Activated CD4-positive, CD25-positive, alpha-beta regulatory T cell treated with anti-CD3 and anti-CD28 coated beads, Interleukin-2, amount 50 U/mL, for 72 hours (primary cell): Measurements from ENCODE around the gene TOP2A.
"Not testable (repeated sequence)": the region's sequence is repeated elsewhere in the genome, so short reads cannot be mapped to it uniquely, and the experiment has no call there.

Experiments
- DNase-seq: peaks from one replicate; pipeline ENCODE4 v3.0.0; 2021

Gene TOP2A

DNA sequence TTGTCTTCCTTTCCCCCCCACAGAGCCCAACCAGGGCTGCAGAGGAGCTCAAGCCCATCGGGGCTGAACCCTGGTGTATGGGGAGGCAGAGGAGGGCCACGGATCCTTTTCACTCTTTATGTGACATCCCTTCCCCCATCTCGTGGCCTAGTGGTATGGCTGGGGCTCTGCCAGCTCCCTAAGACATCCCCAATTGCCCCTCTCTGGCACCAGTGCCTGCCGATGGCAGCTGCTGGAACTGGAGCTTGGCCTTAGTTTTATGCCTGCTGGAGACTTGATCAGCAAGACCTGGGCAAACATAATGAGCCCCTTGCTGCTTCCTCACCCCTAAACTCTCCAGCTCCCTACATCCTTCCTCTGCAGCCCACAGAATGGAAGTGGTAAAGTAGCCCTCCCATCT, 8.0 kb upstream of the TOP2A start:
- DNase-seq: no peak

DNA sequence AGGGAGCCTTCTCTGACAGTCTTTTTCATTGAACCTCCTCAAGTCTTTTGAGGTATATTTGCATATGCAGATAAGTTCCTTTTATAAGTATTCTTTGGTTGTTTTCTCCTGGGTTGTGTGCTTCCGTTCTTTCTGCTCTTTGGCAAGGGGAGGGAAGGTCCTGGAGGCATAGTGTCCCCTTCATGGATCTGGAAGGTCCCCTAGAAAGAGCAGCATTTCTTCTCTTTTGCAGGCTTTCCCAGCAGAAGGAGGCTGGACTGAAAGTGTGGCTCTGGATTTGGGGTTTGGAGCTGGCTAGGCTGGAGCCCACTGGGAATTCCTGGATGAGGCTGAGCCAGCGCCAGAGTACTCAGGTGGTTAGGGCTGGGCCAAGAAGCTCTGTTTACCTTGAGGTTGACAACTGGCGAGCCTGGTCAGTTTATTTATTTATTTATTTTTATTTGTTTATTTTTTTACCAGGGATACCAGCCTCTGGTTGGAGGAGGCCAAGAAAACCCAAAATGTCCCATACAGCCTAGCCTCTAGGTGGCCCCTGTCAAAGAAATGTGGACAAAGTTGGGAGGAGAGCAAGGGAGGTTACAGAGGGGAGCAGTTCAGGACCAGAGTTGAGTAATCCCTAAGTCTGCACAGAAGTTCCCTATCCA, 5.4 kb upstream of the TOP2A start:
- DNase-seq: no peak

DNA sequence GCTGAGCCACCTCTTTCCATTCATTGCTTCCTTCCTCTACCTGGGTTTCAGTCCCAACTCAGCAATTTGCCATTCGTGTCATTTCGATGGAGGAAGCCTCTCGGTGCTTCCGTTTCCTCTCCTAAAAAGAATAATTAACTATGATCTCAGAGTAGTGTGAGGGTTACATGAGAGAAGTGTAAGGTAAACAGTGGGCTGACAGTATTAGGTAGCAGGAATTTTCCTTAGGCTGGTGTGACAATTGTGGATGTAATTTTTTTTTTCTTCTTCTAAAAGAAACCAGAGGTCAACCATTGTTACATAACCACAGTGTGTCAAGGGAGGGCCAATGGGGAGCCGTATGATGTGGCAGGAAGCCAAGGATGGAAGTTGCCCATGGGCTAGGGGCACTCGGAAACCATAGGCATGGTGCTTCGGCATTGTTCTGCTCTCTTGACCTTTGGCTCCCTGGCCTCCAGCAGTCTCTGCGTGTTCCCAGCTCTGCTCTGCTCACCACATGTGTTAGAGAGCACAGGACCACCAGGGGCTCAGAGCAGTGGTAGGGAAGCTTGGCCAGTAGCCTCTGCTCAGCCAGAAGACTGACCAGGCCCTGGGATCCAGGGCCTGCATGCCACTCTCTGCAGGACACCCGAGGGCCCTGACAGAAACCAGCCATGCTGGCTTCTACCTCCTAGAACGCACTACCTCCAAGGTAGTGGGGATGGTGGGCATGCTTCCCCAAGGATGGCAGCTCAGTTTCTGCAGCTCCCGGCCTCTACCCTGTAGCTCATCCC, 2.0 kb upstream of the TOP2A start:
- DNase-seq: no peak

DNA sequence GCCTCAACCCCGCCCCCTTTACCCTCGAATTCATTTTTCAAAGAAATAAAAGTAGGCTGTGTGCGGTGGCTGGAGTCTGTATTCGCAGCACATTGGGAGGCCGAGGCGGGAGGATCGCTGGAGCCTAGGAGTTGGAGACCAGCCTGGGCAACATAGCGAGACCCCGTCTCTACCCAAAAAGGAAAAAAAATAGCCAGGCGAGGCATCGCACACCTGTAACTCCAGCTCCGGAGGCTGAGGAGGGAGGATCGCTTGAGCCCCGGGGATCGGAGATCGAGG, 671 bp upstream of the TOP2A start:
- DNase-seq: peak; percentile 38

DNA sequence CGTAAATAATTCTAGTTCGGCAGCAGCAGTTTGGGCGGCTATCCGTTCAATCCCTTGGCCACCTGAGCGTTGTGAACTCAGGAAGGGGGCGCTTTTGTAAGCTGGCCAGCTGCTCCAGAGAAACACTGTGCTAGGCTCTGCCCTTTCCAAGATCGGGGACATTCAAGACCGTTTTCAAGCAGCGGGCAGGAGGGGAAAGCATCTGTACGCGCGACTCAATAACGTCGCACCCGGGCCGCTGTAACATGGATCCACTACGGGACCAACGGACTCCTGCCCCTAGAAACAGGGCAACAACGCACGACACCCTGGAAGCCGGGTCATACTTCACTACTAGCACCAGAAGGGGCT, 463 bp downstream of the TOP2A start:
- DNase-seq: no peak

DNA sequence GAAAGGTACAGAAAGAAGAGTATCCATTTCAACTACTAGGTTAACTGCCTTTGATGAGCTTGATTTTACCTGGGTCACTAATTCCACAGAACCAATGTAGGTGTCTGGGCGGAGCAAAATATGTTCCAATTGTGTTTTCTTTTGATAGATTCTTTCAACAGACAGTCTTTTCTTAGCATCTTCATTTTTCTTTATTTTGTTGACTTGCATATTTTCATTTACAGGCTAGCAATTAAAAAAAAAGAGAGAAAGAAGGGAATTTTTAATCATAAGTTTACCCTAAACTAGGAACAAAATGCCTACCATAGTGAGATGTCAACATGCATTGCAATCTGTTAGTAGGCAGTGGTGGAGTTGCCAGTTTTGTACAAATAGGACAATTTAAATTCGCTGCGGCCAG, 1.0 kb downstream of the TOP2A start:
- no peak for DNase-seq

DNA sequence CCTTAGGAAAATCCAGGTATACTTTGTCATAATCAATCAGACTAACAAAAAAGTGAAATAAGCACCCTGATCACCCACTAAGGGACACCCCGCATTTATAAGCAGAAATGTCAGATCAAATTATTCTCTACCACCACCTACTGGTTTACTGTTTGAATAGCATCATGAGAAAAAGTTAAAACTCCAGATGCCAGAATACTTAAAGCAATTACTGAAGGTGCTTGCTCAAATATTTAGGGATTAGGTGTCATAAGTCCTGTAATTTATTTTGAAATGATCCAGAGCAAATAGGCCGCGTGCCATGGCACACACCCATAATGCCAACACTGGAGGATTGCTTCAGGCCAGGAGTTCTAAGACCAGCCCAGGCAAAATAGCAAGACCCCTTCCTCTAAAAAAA, 2.3 kb downstream of the TOP2A start:
- DNase-seq: no peak

DNA sequence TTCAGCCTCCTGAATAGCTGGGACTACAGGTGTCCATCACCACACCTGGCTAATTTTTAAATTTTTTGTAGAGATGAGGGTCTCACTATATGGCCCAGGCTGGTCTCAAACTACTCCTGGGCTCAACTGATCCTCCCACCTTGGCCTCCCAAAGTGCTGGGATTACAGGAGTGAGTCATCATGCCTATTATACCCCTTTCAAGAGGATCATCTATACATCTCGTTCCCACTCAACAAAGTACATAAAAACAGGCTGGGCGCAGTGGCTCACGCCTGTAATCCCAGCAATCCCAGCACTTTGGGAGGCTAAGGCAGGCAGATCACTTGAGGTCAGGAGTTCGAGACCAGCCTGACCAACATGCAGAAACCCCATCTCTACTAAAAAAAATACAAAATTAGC, 3.4 kb downstream of the TOP2A start:
- not testable (repeated sequence) for DNase-seq

DNA sequence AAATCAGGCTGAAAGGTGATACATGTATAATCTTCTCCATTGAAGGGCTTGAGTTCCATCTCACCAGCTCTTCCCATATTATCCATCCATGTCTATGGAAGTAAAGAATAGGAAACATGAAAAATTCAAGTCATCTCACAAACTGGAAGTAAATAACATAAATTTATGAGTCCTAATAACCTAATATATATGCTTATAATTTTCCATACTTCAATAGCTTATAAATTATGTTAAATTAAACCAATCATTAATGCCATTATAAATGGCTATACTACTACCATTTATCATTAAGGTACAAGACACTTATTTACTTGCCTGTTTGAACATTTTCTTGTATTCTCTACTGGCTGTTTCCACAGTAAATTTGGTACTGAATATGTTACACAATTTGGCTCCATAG, 4.8 kb downstream of the TOP2A start:
- no peak for DNase-seq

DNA sequence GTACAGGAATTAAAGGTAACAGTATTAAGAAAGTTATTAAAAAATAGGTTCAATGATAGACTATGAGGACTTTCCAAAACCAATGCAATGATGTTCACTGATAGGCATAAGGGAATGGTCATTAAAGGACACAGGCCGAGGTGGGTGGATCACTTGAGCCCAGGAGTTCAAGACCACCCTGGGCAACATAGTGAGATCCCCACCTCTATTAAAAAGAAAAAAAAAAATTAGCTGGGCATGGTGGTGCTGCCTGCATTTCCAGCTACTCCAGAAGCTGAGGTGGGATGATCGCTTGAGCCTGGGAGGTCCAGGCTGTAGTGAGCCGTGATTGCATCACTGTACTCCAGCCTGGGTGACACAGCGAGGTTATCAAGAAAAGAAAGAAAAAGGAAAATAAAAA, 5.9 kb downstream of the TOP2A start:
- DNase-seq: no peak

DNA sequence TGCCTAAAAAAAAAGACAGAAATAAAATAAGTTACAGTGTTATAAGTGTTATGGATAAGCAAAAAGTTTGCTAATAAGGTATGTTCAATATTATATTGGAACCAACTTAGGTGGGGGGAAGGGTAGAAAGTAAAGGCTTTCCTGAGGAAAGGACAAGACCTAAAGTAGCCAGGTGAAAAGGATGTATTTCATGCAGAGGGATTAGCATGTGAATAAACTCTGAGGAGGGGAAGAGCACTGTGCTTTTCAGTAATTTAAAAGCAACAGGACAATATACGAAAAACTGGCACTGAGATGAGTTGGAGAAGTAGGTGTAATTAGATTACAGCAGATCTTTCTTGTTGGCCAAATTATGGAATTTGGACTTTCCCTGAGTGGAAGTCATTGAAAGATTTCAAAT, 7.6 kb downstream of the TOP2A start:
- no peak for DNase-seq

DNA sequence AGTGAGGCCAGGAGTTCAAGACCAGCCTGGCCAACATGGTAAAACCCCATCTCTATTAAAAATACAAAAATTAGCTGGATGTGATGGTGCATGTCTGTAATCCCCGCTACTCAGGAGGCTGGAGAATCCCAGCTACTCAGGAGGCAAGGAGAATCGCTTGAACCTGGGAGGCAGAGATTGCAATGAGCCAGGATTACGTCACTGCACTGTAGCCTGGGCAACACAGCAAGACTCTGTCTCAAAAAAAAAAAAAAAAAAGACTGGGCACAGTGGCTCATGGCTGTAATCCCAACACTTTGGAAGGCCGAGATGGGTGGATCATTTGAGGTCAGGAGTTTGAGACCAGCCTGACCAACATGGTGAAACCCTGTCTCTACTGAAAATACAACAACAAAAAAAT, 8.2 kb downstream of the TOP2A start:
- DNase-seq: not testable (repeated sequence)

DNA sequence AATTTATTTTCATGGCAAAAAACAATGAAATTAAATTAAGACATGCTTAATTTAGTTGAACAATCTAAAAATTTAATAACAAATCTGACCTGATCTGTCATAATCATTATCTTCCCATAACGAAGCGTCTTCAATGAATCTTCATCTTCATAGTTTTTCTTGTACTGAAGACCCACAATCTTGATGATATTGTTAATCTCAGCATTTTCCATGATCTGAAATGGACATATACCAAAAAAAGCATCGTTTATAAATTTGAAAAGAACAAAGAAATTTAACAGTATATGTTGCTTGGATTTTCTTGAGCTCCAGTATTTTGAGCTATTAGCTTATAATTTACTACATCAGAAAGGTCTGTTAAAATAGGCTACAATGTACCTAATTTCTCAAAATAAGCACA, 10.2 kb downstream of the TOP2A start:
- DNase-seq: no peak

DNA sequence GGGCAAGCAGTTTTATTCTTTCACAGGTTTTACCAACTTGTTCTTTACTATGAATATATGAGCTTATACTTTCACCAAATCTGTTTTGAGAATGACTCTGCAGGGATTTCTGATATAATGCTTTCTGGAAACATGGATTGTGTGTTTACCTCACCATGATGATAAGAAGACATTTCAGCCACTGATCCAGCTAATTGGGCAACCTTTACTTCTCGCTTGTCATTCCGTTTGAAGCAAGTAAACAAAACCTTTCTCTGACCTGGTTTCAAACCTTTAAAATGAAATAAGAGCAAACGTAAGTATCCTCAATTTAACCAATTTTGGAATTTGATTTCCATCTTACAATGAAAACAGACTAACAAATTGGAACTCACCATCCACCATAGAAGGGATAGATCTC, 13.7 kb downstream of the TOP2A start:
- no peak for DNase-seq

DNA sequence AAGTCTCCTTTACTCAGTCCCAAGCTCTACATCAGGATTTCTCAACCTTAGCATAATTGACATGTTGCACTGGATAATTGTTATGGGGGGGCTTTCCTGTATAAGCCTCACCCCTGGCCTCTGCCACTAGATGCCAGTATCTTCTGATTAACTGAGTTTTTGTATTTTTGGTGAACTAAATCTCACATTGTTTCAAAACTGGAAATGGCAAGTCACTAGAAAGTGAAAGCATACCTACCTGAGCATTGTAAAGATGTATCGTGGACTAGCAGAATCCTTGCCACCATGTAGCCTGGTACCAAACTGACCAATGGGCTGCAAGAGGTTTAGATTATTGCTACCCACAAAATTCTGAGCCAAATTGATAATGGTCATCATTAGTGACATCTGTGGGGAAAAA, 15.0 kb downstream of the TOP2A start:
- DNase-seq: no peak

DNA sequence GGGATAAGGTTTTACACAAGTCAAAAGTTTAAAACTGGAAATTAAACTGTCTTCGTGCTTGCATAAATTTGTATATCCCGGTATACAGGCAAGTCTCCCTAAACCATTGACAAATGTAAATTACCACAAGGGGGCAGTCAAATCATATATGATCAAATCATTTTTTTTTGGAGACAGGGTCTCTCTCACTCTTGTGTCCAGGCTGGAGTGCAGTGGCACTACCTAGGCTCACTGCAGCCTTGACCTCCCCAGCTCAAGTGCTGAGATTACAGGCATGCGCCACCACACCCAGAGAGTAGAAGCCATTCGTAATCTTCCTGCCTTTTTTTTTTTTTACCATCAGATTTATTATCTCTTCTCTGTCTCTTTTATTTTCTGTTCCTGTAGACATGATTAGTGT, 18.5 kb downstream of the TOP2A start:
- DNase-seq: no peak

DNA sequence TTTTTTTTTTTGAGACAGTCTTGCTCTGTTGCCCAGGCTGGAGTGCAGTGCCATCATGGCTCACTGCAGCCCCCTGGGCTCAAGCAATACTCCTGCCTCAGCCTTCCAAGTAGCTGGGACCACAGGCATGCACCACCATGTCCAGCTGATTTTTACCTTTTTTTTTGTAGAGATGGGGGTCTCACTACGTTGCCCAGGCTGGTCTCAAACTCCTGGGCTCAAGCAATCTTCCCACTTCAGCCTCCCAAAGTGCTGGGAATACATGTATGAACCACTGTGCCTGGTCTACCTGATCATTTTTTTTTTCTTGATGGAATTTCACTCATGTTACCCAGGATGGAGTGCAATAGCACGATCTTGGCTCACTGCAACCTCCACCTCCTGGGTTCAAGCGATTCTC, 31.1 kb downstream of the TOP2A start:
- DNase-seq: not testable (repeated sequence)

DNA sequence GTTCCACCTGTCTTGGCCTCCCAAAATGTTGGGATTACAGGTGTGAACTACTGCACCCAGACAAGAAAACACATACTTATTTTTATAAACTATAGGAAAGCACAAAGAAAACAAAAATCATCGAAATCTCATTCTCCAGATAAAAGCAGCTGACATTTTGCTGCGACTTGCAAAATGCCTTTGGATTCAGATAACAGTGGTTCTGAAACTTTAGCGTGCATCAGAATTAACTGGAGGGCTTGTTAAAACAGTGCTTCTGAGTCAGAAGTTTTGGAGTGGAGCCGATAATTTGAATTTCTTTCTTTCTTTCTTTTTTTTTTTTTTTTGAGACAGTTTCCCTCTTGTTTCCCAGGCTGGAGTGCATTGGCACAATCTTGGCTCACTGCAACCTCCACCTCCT, 35.4 kb downstream of the TOP2A start:
- DNase-seq: no peak

DNA sequence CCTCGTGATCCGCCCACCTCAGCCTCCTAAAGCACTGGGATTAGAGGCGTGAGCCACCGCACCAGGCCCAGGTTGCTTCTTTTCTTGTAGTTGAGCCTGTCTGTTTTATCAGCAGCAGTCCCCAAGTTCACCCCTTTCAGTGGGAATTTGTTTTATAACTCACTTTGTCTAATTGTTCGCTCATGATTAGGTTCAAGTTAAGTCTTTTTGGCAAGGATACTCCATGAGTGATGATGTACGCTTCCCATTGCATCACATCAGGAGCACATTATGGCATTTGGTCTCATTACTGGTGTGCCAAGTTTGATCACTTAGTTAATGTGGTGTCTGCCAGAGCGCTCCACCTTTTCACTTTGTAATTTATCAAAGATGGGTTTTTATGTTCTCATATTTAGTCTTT, 38.7 kb downstream of the TOP2A start:
- no peak for DNase-seq

DNA sequence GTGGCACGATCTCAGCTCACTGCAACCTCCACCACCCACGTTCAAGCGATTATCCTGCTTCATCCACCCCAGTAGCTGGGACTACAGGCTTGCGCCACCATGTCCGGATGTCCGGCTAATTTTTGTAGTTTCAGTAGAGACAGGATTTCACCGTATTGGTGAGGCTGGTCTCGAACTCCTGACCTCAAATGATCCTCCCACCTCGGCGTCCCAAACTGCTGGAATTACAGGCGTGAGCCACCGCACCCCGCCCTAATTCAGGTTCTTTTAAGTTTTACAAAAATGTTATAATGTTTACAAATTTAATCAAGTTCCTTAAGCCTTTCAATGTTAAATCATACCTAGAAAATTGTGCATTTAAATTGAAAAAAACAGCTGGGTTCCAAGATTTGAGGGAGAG, 39.9 kb downstream of the TOP2A start:
- DNase-seq: no peak

DNA sequence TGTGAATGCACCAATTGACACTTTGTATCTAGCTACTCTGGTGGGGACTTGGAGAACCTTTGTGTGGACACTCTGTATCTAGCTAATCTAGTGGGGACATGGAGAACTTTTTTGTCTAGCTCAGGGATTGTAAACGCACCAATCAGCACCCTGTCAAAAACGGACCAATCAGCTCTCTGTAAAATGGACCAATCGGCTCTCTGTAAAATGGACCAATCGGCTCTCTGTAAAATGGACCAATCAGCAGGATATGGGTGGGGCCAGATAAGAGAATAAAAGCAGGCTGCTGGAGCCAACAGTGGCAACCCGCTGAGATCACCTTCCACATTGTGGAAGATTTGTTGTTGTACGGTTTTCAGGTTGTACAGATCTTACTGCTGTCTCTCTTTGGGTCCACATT, 41.2 kb downstream of the TOP2A start:
- not testable (repeated sequence) for DNase-seq

DNA sequence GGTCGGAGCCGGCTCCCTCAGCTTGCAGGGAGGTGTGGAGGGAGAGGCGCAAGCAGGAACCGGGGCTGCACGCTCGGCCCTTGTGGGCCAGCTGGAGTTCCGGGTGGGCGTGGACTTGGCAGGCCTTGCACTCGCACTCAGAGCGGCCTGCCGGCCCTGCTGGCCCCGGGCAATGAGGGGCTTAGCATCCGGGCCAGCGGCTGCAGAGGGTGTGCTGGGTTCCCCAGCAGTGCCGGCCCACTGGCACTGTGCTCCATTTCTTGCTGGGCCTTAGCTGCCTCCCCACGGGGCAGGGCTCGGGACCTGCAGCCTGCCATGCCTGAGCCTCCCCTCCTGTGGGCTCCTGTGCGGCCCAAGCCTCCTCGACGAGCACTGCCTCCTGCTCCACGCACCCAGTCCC, 41.9 kb downstream of the TOP2A start:
- DNase-seq: not testable (repeated sequence)

DNA sequence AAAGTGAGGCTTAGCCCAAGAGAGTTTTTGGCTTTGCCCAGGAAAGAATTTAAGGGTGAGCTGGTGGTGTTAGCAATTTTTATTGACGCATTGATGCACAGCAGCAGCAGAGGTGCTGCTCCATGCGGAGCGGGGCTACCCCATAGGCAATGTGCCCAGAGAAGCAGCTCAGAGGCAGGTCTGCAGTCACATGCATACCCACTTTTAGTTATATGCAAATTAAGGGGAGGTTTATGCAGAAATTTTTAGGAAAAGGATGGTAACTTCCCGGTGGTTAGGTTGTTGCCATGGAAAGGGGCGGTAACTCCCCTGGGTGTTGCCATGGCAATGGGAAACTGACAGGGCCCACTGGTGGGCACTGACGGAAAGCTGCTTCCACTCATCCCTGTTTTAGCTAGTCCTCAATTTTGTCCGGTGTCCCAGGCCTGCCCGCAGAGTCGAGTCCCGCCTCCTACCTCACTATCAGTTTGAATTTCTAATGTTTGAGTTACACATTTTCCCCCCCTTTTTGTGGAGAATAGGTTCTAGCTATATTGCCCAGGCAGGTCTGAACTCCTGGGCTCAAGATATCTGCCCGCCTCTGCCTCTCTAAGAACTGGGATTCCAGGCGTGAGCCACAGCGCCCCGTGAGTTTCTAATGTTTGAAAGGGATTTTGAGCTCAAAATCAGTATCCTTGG, 42.7 kb downstream of the TOP2A start:
- no peak for DNase-seq

DNA sequence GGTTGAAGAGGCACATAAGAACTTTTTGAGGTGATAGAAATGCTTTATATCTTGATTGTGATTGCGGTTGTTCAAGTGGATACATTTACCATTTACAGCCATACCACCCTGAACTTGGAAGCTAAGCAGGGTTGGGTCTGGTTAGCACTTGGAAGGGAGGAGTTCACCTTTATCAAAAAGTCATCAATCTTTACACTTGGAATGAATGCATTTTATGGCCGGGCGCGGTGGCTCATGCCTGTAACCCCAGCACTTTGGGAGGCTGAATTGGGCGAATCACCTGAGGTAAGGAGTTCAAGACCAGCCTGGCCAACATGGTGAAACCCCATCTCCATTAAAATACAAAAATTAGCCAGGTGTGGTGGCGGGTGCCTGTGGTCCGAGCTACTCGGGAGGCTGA, 43.7 kb downstream of the TOP2A start:
- no peak for DNase-seq

DNA sequence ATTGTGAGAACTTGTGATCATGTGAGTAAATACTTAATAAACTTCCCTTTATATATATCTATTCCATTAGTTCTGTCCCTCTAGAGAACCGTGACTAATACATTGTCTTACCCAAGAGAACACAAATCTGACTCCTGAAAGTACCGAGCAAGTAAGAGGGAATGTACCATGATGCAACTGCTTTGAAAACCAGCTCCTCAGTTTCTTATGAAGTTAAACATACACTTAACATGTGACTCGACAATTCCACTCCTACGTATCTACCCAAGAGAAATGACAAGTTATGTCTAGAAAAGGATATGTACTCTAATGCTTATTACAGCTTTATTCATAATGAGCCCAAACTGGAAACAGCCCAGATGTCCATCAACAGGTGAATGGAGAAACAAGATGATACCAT, 44.4 kb downstream of the TOP2A start:
- DNase-seq: no peak
